GM19467 (cell line): ENCODE measurements around the gene DNMT3A.

ENCODE experiments used
- ATAC-seq: cut with Tn5 transposase; IDR thresholded peaks from one replicate; pipeline ENCODE4 v1.9.1; 2021; ENCODE audit warnings: mild to moderate bottlenecking, moderate library complexity; ENCODE audit not compliant: unreplicated experiment

Gene DNMT3A

GRCh38 chr2:25262288-25262687, 79.4 kb downstream of the DNMT3A start:
- no peak for ATAC-seq

DNA sequence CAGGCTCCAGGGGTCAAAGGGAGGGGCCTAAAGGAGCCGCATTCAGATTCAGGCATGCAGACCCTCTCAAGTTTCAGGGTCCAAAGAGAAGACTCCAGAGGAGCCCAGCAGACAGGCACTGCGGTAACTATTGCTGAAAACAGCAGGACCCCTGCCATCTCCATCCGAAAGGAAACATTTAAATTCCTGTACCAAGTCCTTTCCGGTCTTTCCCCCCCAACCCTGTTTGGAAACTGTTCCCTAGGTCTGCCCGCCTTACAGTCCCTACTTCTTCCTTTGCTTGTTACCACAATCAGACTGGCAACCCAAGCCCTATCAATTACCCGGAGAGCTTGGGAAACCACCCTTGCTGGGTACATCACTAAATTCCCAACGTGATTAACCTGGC, 82.0 kb downstream of the DNMT3A start:
- ATAC-seq = no peak

GRCh38 chr2:25258847-25259736, 82.6 kb downstream of the DNMT3A start:
- ATAC-seq = no peak

GRCh38 chr2:25257931-25258846, 83.5 kb downstream of the DNMT3A start:
- no peak for ATAC-seq

DNA sequence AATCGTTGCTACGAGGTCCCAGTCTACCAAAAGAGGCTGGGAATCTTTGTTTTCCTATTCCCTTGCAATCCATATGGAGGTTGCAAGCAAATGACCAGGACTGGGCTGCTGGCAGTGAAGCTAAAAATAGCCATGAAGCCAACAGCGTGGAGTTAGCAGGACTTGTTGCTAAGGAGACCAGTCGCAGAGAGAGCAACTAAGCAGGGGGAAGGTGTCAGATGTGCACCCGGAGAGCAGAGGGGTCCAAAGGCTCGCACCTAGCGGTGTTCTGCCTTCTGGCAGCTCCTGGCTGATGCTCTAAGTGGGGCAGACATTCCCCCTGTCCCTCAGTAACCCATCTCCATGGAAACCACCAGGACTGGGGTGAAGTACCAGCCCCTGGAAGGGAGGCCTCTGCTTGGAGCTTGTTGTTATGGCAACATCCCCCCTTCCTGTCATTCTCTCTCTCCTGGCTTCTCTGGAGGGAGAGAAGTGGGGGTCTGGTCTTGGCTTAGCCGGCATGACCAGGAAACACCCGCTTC, 84.6 kb downstream of the DNMT3A start:
- no peak for ATAC-seq

DNA sequence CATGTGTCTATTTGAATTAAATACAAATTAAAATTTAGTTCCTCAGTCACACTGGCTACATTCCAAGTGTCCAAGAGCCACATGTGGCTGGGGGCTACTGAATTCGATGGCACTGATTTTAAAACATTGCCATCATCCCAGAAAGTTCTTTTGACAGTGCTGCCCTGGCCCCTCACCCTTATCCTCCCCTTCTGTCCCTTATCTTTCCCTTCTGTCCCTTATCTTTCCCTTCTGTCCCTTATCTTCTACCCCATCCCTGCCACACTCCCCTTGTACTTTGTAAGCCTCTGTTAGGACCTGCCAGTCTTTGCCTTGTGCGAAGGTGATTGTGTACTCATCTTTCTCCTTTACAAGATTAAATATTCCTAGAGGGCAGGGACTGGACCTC, 85.2 kb downstream of the DNMT3A start:
- ATAC-seq = no peak

DNA sequence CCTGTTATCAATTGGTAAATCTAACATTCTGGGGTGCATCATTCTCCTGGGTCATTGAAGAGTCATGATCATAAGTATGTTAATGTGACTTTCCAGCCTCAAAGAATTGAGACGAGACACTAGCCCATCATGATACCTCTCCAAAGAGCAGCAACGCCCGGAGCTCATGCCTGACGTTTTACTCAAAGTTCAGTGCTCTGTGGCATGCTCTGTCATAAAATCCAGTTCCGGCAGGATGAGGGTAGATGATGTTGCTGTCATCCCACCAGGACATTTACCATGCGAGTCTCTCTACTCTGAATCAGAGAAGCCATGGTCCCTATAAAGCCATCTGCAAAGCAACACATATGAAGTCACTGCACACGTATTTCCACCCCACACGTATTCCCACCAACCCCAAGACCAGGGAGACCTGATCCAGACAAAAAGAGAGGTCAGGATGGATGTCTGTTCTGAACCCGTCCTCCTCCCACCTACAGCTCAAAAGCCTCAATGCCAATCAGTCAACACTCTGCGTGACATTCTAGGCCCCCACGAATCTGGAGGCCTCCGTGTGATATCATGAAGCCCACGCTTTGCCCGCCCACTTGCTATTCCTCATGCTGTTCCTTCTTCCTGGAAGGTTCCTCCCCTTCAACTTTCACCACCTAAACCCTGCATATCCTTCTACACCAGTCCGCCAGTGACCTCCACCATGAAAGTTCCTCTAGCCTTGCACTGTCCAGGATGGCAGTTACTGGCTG, 85.8 kb downstream of the DNMT3A start:
- ATAC-seq = no peak

GRCh38 chr2:25254961-25255360, 86.8 kb downstream of the DNMT3A start:
- ATAC-seq = no peak

GRCh38 chr2:25253153-25253626, 88.5 kb downstream of the DNMT3A start:
- no peak for ATAC-seq

DNA sequence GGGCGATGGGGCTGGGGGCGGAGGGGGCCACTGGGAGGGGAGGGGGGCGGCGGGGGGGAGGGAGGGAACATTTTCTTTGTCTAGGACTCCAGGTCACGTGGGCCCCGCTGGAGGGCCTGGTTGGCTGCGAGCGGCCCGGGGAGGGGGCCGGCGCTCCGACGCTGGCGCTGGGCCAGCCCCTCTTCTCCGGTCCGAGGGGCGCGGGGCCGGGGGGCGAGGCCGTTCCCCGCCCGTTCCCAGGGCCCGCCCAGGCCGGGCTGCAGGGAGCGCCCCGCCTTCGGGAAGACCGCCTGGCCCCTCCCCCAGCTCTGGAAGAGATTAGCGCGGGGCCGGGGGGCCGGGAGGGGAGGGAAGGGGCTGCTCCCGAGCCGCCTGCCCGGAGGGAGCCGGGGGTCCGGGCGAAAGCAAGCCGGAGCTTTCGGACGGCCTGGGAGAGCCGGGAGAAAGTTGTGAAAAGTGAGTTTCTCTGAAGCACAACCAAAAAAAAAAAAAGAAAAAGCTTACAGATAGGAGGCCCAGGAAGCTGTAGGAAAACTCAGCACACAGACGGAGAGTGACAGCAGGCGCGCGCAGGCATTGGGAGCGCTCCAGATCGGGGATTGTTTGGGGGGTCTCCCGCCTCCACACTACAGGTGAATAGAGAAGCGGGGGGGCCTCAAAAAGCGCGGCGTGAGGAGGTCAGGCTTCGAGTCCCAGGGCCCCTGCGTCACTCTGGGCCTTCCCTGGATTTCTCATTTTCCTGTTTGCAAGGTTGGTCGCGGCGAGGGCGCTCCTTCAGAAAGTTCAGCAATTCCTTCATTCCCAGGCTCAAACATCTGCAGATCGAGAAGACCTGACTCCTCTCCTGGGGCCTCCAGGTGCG, 89.2 kb downstream of the DNMT3A start:
- ATAC-seq = no peak

DNA sequence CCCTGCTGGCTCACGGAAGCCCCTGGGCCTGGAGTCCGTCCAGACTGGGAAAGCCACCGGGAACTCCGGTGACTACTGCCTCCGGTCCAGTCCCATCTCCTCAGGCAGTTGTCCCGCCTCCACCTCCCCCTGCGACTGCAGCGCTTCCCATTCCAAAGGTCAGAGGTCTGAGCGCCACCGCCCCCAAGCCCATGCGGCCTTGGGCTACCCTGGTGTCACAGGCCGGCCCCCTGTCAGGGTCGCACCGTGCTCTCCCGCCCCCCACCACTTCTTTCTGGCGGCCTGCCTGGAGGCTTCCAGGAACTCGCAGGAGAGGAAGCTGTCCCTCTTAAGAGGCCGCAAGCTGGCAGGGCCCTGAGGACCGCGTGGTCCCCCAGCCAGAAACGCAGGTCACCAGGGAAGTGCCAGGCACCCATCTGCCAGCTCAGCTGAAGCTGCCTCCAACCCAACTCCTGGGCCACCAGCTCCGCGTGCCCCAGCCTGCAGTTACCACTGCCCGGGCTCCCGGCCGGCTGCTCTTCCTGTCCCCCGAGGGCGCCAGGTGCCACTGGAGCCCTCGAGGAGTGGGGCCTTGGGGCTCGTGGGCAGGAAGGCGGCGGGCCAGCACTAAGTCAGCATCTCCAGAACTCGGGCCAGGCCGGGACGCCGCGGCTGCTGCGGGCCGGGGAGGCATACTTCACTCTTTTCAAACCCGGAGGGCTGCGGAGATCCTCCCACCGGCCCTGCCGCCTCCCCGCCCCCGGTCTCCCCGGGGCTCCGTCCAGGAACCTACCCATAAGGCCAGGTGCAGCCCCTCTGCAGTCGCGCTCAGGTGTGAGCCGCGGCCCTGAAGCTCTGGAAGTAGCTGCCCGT, 90.1 kb downstream of the DNMT3A start:
- ATAC-seq = no peak

GRCh38 chr2:25251071-25251421, 90.7 kb downstream of the DNMT3A start:
- ATAC-seq = no peak

- no peak for ATAC-seq
These were observed 91.2 kb downstream of the DNMT3A start for GRCh38 chr2:25250331-25251070.

- ATAC-seq = no peak
These were observed 91.9 kb downstream of the DNMT3A start for GRCh38 chr2:25249785-25250184.

GRCh38 chr2:25247792-25248512, 93.8 kb downstream of the DNMT3A start:
- ATAC-seq = no peak

DNA sequence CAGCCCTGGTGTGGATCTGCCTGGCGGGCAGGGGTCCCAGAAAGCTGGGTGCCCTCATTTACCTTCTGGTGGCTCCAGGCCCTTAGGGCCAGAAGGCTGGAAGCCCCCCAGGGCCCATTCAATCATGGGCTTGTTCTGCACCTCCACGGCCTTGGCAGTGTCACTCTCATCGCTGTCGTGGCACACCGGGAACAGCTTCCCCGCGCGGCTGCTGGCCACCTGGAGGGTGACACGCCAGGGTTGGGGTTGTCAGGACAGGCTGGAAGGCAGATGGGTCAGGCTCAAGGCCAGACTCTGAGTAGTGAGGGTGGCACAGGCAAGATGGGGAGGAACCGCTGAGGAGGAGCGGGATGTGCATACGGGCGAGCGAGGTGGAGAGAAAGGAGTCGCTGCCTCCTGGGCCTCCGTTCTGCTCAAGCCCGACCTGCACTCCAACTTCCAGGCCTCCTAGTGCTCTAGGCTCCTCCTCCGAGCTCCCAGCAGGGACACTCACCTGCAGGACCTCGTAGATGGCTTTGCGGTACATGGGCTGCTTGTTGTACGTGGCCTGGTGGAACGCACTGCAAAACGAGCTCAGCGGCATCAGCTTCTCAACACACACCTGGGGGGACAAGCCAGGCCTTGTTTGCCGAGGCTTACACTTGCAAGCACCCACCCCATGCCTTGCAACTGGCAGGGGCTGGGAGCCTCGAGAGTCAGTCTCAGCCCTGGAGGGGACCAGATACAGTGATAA, 95.0 kb downstream of the DNMT3A start:
- no peak for ATAC-seq

DNA sequence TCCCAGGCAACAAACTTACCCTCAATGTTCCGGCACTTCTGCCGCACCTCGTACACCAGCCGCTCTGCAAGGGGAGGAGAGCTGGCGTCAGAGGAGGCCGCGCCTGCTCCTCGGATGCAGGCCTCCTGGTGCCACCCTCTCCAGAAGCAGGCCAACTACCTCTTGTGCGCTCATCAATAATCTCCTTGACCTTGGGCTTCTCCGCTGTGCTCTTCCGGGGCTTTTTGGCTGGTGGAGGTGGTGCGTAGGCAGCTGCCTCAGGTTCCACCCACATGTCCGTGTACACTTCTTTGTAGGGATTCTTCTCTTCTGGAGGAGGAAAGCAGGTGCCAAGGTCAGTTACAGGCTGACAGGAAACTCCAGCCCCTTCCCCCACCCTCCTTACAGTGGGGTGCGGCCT, 95.7 kb downstream of the DNMT3A start:
- ATAC-seq = no peak
